ENCODE data around the gene TRPV3. TPM values are rescaled to one million over a fixed set of nuclear protein-coding genes. Genes with fewer than 3 reads are reported as not detected.

TRPV3 gene
- total RNA-seq, 1 donor from 2014 or later: 1.8 TPM

GRCh38 chr17:3546521-3546920 lies 11.1 kb downstream of the TRPV3 start:
- DNase-seq: no peak

- no peak for DNase-seq
Observed at GRCh38 chr17:3545151-3545550, 12.5 kb downstream of the TRPV3 start.

DNA sequence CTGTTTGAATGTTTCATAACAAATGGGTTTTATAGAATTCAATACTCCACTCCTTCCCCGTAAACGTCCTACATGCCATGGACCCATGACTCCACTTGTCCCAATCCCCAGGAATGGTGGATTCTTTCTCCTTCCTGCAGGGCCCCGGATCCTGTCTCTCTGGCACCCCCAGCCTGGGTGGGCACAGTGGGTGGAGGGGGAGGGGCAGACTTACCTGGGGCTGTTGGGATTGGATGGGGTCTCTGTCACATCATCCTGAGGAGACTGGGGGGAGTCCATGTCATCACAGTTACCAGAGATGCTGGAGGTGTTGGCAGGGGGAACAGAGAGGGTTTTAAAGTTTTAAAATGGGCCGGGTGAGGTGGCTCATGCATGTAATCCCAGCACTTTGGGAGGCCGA lies 13.2 kb downstream of the TRPV3 start:
- DNase-seq: no peak

DNA sequence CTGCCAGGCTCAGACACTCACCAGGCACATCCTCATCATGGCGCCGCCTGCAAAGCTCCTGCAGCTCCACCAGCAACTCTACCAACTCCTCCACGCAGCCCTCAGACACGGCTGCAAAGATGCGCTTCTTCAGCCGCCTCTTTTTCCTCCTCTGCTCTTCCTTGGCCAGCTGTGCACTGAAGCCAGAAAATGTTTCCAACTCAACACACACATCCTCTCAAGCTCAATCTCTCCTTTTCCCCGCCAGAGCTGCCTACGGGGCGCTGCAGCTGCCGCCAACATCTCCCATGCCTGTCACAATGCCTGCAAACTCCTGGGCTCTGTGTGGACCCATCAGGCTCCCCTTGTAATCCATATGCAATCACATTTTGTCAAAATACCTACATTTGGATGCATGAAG lies 14.2 kb downstream of the TRPV3 start:
- DNase-seq: peak; percentile 70

- DNase-seq: peak; percentile 26
Observed at GRCh38 chr17:3542410-3543088, 15.1 kb downstream of the TRPV3 start.

DNA sequence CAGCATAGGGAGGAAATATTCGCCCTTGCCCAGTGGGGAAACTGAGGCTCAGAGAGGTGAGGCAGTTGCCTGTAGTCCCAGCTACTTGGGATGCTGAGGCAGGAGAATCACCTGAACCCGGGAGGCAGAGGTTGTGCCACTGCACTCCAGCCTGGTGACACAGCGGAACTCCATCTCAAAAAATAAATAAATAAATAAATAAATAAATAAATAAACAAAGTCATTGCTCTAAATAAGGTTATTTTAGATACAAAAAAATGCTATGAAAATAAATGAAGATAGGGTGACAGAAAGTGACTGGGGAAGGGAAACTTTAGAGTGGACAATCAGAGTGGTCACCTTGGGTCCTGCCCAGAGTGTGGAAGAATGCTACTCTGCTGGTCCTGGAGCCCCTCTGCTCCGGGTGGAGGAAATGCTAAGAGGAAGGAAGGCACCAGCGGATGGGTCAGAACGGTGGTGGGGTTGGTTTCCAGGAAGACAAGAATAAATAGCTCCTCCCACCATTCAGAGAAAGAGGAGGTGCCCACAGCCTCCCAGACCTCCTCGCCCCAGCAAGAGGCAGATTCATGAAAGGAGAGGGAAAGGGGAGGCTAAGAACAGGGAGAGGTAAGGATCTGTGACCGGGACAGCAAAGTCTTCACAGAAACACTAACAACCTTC lies 17.6 kb downstream of the TRPV3 start:
- DNase-seq: no peak

- DNase-seq: no peak
Observed at GRCh38 chr17:3536716-3537115, 20.9 kb downstream of the TRPV3 start.

- DNase-seq: peak; percentile 86
Observed at GRCh38 chr17:3535253-3535995, 22.2 kb downstream of the TRPV3 start.

DNA sequence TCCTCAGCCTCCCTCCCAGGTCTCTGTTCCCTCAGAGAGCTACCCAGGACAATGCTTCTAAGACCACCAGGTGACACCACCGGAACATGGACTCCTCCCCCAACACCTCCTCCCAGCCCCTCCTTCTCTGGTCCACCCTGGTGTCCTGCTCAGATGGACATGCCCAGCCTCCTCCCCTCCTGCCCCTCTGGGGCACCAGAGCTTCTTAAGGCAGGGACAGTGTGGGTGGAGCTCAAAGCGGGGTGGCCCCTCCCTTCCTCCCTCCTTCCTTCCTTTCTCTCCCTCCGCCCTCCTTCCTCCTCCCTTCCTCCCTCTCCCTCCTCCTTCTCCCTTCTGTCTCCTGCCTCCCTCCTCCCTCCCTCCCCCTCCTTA lies 22.7 kb downstream of the TRPV3 start:
- no peak for DNase-seq

DNA sequence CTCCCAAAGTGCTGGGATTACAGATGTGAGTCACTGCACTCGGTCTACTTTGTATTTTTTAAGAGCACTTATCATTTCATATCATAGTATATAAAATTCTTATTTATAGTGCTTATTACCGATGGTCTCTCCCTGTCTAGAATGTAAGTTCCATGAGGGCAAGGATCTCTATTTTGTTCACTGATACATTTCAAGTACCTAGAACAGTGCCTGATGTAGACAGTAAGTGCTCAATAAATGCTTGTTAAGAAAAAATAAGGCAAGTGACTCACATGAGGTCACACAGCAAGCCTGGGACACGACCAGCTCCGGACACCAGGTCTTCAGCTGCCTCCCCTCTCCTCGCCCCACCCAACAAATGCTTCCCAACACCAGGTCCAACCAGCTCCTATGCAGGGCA lies 23.9 kb downstream of the TRPV3 start:
- DNase-seq: no peak

DNA sequence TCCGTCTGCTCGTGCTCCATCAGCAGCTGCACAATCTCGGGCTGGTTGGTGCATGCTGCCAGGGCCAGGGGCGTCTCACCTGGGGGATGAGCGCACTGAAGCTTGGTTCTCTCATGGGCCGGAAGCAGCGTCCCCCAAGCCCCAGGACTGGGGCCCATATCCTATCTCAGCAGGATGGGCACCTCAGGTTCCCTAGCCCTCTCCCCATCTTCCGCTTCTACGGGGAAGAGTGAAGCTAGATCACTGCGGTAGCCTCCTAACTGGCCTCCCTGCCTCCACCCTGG lies 24.8 kb downstream of the TRPV3 start:
- DNase-seq: no peak

DNA sequence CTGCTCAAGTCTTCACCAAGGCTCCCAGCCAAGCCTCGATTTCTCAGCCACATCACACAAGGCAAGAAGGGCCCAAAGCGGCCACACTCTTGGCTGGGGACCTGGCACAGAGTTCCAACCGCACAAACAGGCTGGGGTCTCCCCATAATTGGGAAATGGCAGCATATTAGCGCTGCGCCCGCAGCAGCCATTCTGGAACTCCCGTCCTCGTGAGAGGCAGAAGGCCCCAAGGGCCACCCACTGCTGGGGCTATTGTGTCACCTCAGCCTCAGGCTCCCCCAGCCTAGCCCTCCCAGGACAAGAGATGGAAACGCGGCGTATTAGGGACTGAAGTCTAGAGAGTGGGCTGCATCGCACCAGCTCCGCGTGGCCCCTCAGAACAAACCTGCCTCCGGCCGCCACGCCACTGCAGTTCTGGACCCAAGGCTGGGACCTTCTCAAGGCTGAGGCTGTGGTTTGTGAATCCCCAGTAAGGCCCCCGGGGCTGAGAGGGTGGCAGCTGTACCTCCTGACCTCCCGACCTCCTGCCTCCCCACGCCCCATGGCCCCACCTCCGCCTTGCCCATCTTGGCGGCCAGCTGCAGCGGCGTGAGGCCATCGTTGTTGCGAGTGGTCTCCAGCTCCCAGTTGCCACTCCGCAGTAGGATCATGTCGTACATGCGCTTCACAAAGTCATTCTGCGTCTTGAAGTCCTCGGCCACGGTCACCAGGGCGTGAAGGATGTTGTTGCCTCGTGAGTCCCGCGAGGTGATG lies 25.3 kb downstream of the TRPV3 start:
- no peak for DNase-seq

GRCh38 chr17:3531266-3532101 lies 26.1 kb downstream of the TRPV3 start:
- DNase-seq: no peak

DNA sequence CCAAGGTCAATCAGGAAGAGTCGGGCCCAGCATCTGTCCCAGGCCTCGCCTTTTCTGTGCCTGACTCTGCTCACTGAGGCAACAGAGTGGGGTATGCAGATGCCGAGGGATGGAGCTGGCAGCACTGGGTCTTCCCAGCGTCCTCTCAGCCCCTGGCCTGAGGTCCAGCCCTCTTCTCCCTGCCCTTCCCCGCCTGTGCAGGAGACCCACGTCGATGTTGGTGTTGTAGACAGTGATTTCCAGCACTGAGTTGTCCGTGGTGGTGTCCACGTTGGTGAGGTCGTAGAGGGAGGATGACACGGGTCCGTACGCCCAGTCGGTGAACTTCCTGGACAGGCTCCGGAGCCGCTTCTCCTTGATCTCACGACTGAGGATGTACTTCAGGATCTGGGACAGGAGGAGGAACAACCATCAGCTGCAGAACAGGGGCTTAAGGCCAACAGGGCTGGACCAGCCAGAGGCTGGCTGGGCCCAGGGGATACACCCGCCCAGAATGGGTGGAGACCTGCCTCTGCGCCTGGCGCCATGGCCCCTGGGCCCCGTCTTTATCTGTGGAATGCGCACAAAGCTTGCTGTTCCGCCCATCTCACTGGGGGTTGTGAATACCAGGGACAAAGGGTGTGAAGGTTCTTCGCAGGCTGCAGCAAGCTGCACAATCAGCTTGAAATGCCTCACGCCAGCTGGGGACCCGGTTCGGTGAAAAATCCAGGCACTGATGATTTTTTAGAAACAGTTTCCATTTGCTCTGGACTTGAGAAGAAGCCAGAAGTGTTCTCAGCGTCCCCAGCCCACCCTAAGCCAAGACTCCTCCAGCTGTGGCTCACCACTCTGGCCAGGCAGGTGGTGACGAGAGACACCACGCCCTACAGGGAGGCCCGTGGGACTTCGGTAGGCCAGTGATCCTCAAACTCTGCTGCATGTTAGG lies 27.5 kb downstream of the TRPV3 start:
- peak; percentile 87 for DNase-seq

- DNase-seq: no peak
Observed at GRCh38 chr17:3528880-3529511, 28.6 kb downstream of the TRPV3 start.

GRCh38 chr17:3528403-3528851 lies 29.2 kb downstream of the TRPV3 start:
- no peak for DNase-seq

GRCh38 chr17:3527896-3528295 lies 29.7 kb downstream of the TRPV3 start:
- no peak for DNase-seq

- no peak for DNase-seq
Observed at GRCh38 chr17:3527468-3527867, 30.1 kb downstream of the TRPV3 start.

DNA sequence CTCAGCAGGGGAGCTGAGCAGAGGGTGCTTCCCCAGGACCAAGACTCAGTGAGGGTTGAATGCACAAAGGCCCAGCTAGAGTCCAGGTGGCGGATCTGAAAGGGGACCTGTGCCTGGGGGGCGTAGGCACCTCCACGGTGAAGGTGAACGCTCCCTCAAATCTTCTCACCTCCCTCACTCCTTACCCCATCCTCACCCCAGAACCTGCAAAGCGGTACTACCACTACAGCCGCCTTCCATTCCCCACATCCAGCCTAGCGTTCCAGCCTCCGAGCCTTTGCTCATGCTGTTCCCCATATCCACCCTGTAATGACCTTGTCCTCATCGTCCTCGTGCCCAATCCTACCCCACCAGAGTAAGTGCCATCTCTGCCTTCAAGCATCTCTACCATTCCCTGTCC lies 30.6 kb downstream of the TRPV3 start:
- no peak for DNase-seq

GRCh38 chr17:3526491-3526890 lies 31.1 kb downstream of the TRPV3 start:
- DNase-seq: no peak
